CD4-positive, alpha-beta T cell (primary cell): Measurements from ENCODE around the gene CACNA1G. TPM values are rescaled to one million over a fixed set of nuclear protein-coding genes. Genes with fewer than 3 reads are reported as not detected.

Source experiments
- ATAC-seq: fragments of 200-7000 bp; cut with Tn5 transposase; one replicate; pipeline ENCODE4 v1.10.0; 2022; ENCODE audit warnings: mild to moderate bottlenecking; ENCODE audit not compliant: poor library complexity
- CTCF ChIA-PET: fragments of 350-600 bp; sonication (Branson Sonifier 250); formaldehyde crosslinking; loops from one replicate; lab custom pipeline; 2021; ENCODE audit warnings: antibody characterized with exemption, inconsistent platforms; lab: Charles Lee
- POLR2A ChIA-PET: fragments of 350-600 bp; sonication (Branson Sonifier 250); formaldehyde crosslinking; loops from one replicate; lab custom pipeline; 2021; ENCODE audit warnings: antibody characterized with exemption, inconsistent platforms; lab: Charles Lee
- DNase-seq, 14 experiments: peaks; one replicate each; pipeline ENCODE4 v3.0.0-alpha.2; 2013 to 2020; ENCODE audit warnings: mixed read lengths in 2 of 14
- H3K27ac ChIP-seq, 2 donors: one replicate each; pipeline versions ENCODE4 v1.5.1 to v1.7.0; 2013; ENCODE audit warnings: low read length in 2 of 2, low read depth in 1 of 2, mild to moderate bottlenecking in 1 of 2
- H3K27me3 ChIP-seq, 2 experiments: 1 replicate in 1 of 2; 2 replicates in 1 of 2; pipeline versions ENCODE4 v1.6.1 to v1.7.0; 2013; ENCODE audit warnings: low read length in 2 of 2, control low read depth in 1 of 2, mild to moderate bottlenecking in 1 of 2, moderate library complexity in 1 of 2; ENCODE audit not compliant: insufficient read depth in 2 of 2, control insufficient read depth in 1 of 2
- H3K36me3 ChIP-seq: one replicate; pipeline ENCODE4 v1.6.1; 2013; ENCODE audit warnings: low read length, control low read depth; ENCODE audit not compliant: insufficient read depth
- H3K4me1 ChIP-seq: one replicate; pipeline ENCODE4 v1.6.1; 2013; ENCODE audit warnings: low read length, control low read depth; ENCODE audit not compliant: insufficient read depth
- H3K4me3 ChIP-seq: one replicate; pipeline ENCODE4 v1.5.1; 2013; ENCODE audit warnings: mild to moderate bottlenecking, low read length, moderate library complexity
- H3K9me3 ChIP-seq, 2 experiments: 1 replicate in 1 of 2; 2 replicates in 1 of 2; pipeline versions ENCODE4 v1.6.1 to v1.7.0; 2013; ENCODE audit warnings: low read length in 2 of 2, mild to moderate bottlenecking in 2 of 2, control low read depth in 1 of 2, moderate library complexity in 1 of 2; ENCODE audit not compliant: control insufficient read depth in 1 of 2, insufficient read depth in 1 of 2
- H3K27ac Mint-ChIP-seq: one replicate; pipeline ENCODE4 v1.8.0; 2020; ENCODE audit warnings: mixed read lengths
- H3K27me3 Mint-ChIP-seq: one replicate; pipeline ENCODE4 v1.8.0; 2021; ENCODE audit warnings: mixed read lengths
- H3K36me3 Mint-ChIP-seq: one replicate; pipeline ENCODE4 v1.8.0; 2021; ENCODE audit warnings: low read depth, mixed read lengths
- H3K4me1 Mint-ChIP-seq: one replicate; pipeline ENCODE4 v1.8.0; 2021; ENCODE audit warnings: low read depth, mixed read lengths
- H3K4me3 Mint-ChIP-seq: one replicate; pipeline ENCODE4 v1.8.0; 2020; ENCODE audit warnings: mild to moderate bottlenecking, mixed read lengths
- H3K9me3 Mint-ChIP-seq: one replicate; pipeline ENCODE4 v1.8.0; 2020; ENCODE audit warnings: mixed read lengths
- CTCF ChIP-seq: fragments of 200-600 bp; IDR thresholded peaks from one replicate; pipeline ENCODE4 v1.8.0; 2022; ENCODE audit warnings: antibody characterized with exemption, mild to moderate bottlenecking
- intact Hi-C, 2 experiments: fragments of 100-400 bp; cut with DNase I in 1 of 2; cut with micrococcal nuclease in 1 of 2; formaldehyde crosslinking; loops; one replicate each; pipeline versions ENCODE4 v1.15.1 to v1.9.0; 2023 to 2025; cut with DNase I, micrococcal nuclease
- total RNA-seq, 174 experiments: library from RNA in 2 of 174; stranded (reverse) in 2 of 174; gene quantifications; one replicate each; pipeline ENCODE4 v1.2.3 and lab custom pipeline; 2021 to 2026

The CACNA1G gene
- total RNA-seq, 2 experiments from 2014 or later: not detected

DNA sequence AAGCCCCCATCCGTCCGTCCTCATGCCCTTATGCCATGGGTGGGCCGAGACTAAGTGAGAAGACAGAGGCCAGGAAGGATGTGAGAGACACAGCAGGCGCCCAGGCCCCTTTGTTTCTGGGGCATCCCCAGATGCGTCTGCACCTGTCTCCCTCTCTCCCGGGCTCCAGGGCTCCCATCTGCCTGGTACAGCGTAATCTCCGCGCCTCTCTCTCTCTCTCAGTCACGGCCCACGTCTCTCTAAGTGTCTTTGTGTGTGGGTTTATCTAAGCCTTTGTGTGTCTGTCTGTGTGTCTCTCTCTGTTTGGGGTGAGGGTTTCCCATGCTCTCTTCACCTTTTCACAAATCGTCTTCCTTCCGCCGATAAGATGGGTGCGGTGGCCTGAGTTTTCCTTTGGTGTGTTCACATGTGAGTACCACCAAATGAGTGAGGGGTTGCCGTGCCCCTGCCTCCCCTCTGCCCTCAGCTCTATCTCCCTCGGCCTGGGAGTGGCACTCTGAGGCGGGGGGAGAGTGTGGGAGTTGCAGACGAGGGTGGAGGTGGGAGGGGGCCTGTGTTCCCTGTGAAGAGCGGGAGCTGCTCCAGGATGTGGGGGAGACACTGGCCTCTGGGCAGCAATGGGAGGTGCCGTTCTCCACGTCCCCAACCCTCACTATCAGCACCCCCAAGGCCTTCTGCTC lies 48.3 kb downstream of the CACNA1G start:
- intact Hi-C loops: no loop called here
- H3K9me3 Mint-ChIP-seq: no peaks in the 10 kb centered on the region
- H3K4me3 Mint-ChIP-seq: no peak overlapping the region
- H3K36me3 ChIP-seq: no peaks in the 10 kb centered on the region
- peaks cover 0 to 3% of the 10 kb centered on the region in 2 experiments for H3K9me3 ChIP-seq
- H3K27ac ChIP-seq: no peak overlapping the region
- no peak for ATAC-seq
- peaks cover 5 to 7% of the 10 kb centered on the region in 2 experiments for H3K27me3 ChIP-seq
- CTCF ChIA-PET: no interaction called here
- no peaks in the 10 kb centered on the region for H3K4me1 ChIP-seq
- no peak overlapping the region for H3K27ac Mint-ChIP-seq
- H3K27me3 Mint-ChIP-seq: peaks cover 23% of the 10 kb centered on the region
- H3K36me3 Mint-ChIP-seq: no peaks in the 10 kb centered on the region
- no peak for DNase-seq
- POLR2A ChIA-PET: no interaction called here
- TF ChIP-seq CTCF: no peak
- H3K4me3 ChIP-seq: no peak overlapping the region
- no peaks in the 10 kb centered on the region for H3K4me1 Mint-ChIP-seq

DNA sequence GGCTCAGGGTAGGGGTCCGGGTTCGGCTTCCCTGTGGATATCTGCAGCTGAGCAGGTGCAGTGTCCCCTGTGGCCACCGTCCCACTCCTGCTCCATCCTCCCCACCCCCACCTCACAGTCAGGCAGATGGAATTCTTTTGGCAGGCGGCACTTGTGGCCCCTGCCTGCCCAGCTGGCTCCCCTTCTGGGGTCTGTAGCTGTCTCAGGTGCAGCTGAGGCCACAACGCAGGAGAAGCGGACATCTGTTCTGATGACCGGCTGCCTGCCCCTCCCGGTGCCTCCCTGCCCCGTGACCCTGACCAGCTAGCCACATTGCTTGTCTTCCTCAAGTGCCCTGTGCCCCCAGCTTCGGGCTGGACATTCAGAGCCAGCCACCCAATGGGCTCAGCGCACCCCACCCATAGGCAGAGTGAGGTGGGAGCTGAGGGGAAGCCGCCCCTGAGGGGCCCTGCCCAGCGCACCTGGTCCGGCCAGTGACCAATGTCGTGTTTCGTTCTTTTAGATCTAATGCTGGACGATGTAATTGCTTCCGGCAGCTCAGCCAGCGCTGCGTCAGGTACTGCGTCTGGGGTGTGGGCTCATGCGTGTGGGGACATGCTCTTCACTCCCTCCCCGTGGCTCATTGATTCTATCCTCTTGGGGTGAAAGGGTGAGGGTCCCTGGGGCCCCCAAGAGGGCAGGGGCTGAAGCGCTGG lies 49.0 kb downstream of the CACNA1G start:
- H3K36me3 Mint-ChIP-seq: no peaks in the 10 kb centered on the region
- DNase-seq (no peak), ATAC-seq (no peak)
- no peaks in the 10 kb centered on the region for H3K4me1 Mint-ChIP-seq
- ChIA-PET POLR2A (no interaction called here), CTCF (no interaction called here)
- no peak overlapping the region for H3K27ac Mint-ChIP-seq
- Histone ChIP-seq H3K36me3 (no peaks in the 10 kb centered on the region), H3K27ac (no peak overlapping the region), H3K27me3 (peaks cover 5 to 7% of the 10 kb centered on the region in 2 experiments), H3K4me1 (no peaks in the 10 kb centered on the region), H3K4me3 (no peak overlapping the region), H3K9me3 (peaks cover 0 to 3% of the 10 kb centered on the region in 2 experiments)
- intact Hi-C loops: loop anchor here in 1 of 2 experiments (2.0 kb wide), 1 partner anchor 39 kb away; no protein-coding TSS in a partner anchor
- H3K27me3 Mint-ChIP-seq: peaks cover 23% of the 10 kb centered on the region
- H3K4me3 Mint-ChIP-seq: no peak overlapping the region
- H3K9me3 Mint-ChIP-seq: no peaks in the 10 kb centered on the region
- no peak for TF ChIP-seq CTCF

DNA sequence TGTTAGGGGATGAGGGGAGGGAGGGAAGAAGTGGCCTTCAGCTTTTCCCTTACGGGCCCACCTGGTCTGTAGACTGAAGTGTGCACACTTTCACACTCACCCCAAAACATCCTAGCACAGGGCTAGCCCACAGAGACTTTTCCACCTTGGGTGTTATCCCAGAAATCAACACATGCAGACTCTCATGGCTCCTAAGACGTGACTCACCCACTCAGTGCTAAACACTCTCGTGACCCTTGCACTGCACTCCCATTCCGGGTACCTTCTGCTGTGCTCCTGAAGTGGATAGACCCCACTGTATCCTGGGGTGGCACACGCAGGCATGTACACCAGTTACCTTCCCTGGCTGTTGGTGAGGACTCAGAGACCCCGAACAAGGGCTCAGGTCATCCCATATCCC lies 51.1 kb downstream of the CACNA1G start:
- H3K27ac ChIP-seq: no peak overlapping the region
- no peak overlapping the region for H3K4me3 ChIP-seq
- Mint-ChIP-seq H3K27me3 (peaks cover 6% of the 10 kb centered on the region), H3K4me3 (no peak overlapping the region), H3K9me3 (no peaks in the 10 kb centered on the region), H3K4me1 (no peaks in the 10 kb centered on the region), H3K27ac (no peak overlapping the region), H3K36me3 (no peaks in the 10 kb centered on the region)
- TF ChIP-seq CTCF: no peak
- DNase-seq (no peak), ATAC-seq (no peak)
- CTCF ChIA-PET: no interaction called here
- H3K9me3 ChIP-seq: peaks cover 0 to 3% of the 10 kb centered on the region in 2 experiments
- POLR2A ChIA-PET: no interaction called here
- H3K36me3 ChIP-seq: no peaks in the 10 kb centered on the region
- intact Hi-C loops: loop anchor here in 1 of 2 experiments (2.0 kb wide), 1 partner anchor 37 kb away; no protein-coding TSS in a partner anchor
- H3K27me3 ChIP-seq: peaks cover 0 to 2% of the 10 kb centered on the region in 2 experiments
- no peaks in the 10 kb centered on the region for H3K4me1 ChIP-seq
